SK-N-SH (cell line): ENCODE measurements around the gene DOK1. TPM values are rescaled to one million over a fixed set of nuclear protein-coding genes. Genes with fewer than 3 reads are reported as not detected.

ENCODE experiments used
- CTCF ChIA-PET: fragments of 300-600, 350-600 bp; formaldehyde crosslinking; extraction: SDS; loops from one replicate; lab custom pipeline; 2021; lab: Yijun Ruan, JAX
- POLR2A ChIA-PET: fragments of 350-600 bp; sonication (Branson Sonifier 250); formaldehyde crosslinking; extraction: SDS; loops from one replicate; lab custom pipeline; 2020; ENCODE audit warnings: antibody characterized with exemption, inconsistent platforms; lab: Yijun Ruan, JAX
- DNase-seq: peaks from one replicate; pipeline ENCODE4 v3.0.0; 2012
- H2AFZ ChIP-seq: fragments of 200-600 bp; sonication (generic); 2 replicates; pipeline ENCODE4 v1.8.1; 2016; ENCODE audit warnings: antibody characterized with exemption, mild to moderate bottlenecking, low read depth
- H3F3A ChIP-seq: fragments of 200-600 bp; sonication (generic); replicated peaks from 2 replicates; pipeline ENCODE3; 2016; ENCODE audit warnings: antibody characterized with exemption, mild to moderate bottlenecking; ENCODE audit not compliant: insufficient read depth
- H3K27ac ChIP-seq, 2 experiments: fragments of 200-500 bp in 1 of 2; fragments of 200-600 bp in 1 of 2; sonication (Bioruptor generic) in 1 of 2; sonication (generic), shearing (Covaris generic) in 1 of 2; 2 replicates each; pipeline versions ENCODE4 v1.5.1 to v1.6.1; 2014 to 2016; ENCODE audit warnings: low read depth in 2 of 2, inconsistent platforms in 1 of 2, low read length in 1 of 2, mild to moderate bottlenecking in 1 of 2, mixed read lengths in 1 of 2
- H3K27me3 ChIP-seq: fragments of 200-600 bp; sonication (generic), shearing (Covaris generic); 2 replicates; pipeline ENCODE4 v1.6.1; 2016; ENCODE audit warnings: mixed run types; ENCODE audit not compliant: insufficient read depth
- H3K36me3 ChIP-seq, 2 experiments: fragments of 200-500 bp in 1 of 2; fragments of 200-600 bp in 1 of 2; sonication (Bioruptor generic) in 1 of 2; sonication (generic) in 1 of 2; replicated peaks in 1 of 2; 2 replicates each; pipeline versions ENCODE3 to v1.5.1; 2014 to 2016; ENCODE audit warnings: low read length in 1 of 2, mild to moderate bottlenecking in 1 of 2; ENCODE audit not compliant: insufficient read depth in 2 of 2, control insufficient read depth in 1 of 2
- H3K4me1 ChIP-seq, 2 experiments: fragments of 200-500 bp in 1 of 2; fragments of 200-600 bp in 1 of 2; sonication (Bioruptor generic) in 1 of 2; sonication (generic), shearing (Covaris generic) in 1 of 2; 2 replicates each; pipeline versions ENCODE4 v1.5.1 to v1.6.1; 2014 to 2016; ENCODE audit warnings: low read depth in 1 of 2, low read length in 1 of 2, mixed run types in 1 of 2; ENCODE audit not compliant: insufficient read depth in 2 of 2, control insufficient read depth in 1 of 2
- H3K4me2 ChIP-seq: fragments of 200-600 bp; sonication (generic), shearing (Covaris generic); 2 replicates; pipeline ENCODE4 v1.6.1; 2017; ENCODE audit warnings: mixed run types
- H3K4me3 ChIP-seq, 2 experiments: fragments of 200-500 bp in 1 of 2; fragments of 200-600 bp in 1 of 2; sonication (Bioruptor generic) in 1 of 2; sonication (generic), shearing (Covaris generic) in 1 of 2; 2 replicates each; pipeline versions ENCODE4 v1.5.1 to v1.8.1; 2014 to 2016; ENCODE audit warnings: low read depth in 2 of 2, inconsistent platforms in 1 of 2, low read length in 1 of 2, mild to moderate bottlenecking in 1 of 2, mixed read lengths in 1 of 2, moderate library complexity in 1 of 2
- H3K79me2 ChIP-seq: fragments of 200-600 bp; sonication (generic); 2 replicates; pipeline ENCODE4 v1.8.1; 2017; ENCODE audit warnings: mild to moderate bottlenecking; ENCODE audit not compliant: insufficient read depth
- H3K9ac ChIP-seq: fragments of 200-600 bp; sonication (generic); 2 replicates; pipeline ENCODE4 v1.6.1; 2017; ENCODE audit warnings: mixed run types
- H3K9me2 ChIP-seq: fragments of 200-600 bp; sonication (generic); 2 replicates; pipeline ENCODE4 v1.6.1; 2017; ENCODE audit warnings: mixed run types
- H3K9me3 ChIP-seq: fragments of 200-600 bp; sonication (generic); 2 replicates; pipeline ENCODE4 v1.6.1; 2017; ENCODE audit warnings: mixed run types, mild to moderate bottlenecking, moderate library complexity
- H4K20me1 ChIP-seq: fragments of 200-600 bp; sonication (generic); 2 replicates; pipeline ENCODE4 v1.6.1; 2017; ENCODE audit warnings: mild to moderate bottlenecking, mixed run types; ENCODE audit not compliant: insufficient read depth
- CHD2 ChIP-seq: fragments of 150-350 bp; IDR thresholded peaks from 2 replicates; pipeline ENCODE4 v1.6.1; 2018; ENCODE audit warnings: low read length; ENCODE audit not compliant: partially characterized antibody
- EP300 ChIP-seq, 2 experiments: IDR thresholded peaks; 2 replicates each; pipeline versions ENCODE4 v1.4.0 to v1.6.1; 2012; ENCODE audit warnings: borderline replicate concordance in 1 of 2, low read depth in 1 of 2, low read length in 1 of 2
- FOSL2 ChIP-seq: IDR thresholded peaks from 2 replicates; pipeline ENCODE4 v1.4.0; 2012; ENCODE audit warnings: low read depth, mild to moderate bottlenecking, moderate library complexity, borderline replicate concordance
- FOXM1 ChIP-seq: IDR thresholded peaks from 2 replicates; pipeline ENCODE4 v1.4.0; 2012; ENCODE audit warnings: low read depth, mild to moderate bottlenecking
- GABPA ChIP-seq: IDR thresholded peaks from 2 replicates; pipeline ENCODE4 v1.4.0; 2012; ENCODE audit warnings: low read depth, mild to moderate bottlenecking
- JUND ChIP-seq: IDR thresholded peaks from 2 replicates; pipeline ENCODE4 v1.4.0; 2012
- MAX ChIP-seq: IDR thresholded peaks from 2 replicates; pipeline ENCODE4 v1.4.0; 2012; ENCODE audit warnings: low read depth
- MXI1 ChIP-seq: IDR thresholded peaks from 2 replicates; pipeline ENCODE4 v1.6.1; 2012; ENCODE audit warnings: mild to moderate bottlenecking, low read depth, low read length, improper control_type of control experiment
- NRF1 ChIP-seq: IDR thresholded peaks from 2 replicates; pipeline ENCODE4 v1.6.1; 2012; ENCODE audit warnings: low read depth, mild to moderate bottlenecking, low read length
- POLR2AphosphoS5 ChIP-seq: IDR thresholded peaks from 2 replicates; pipeline ENCODE4 v1.6.1; 2012; ENCODE audit warnings: low read depth, low read length
- RAD21 ChIP-seq: IDR thresholded peaks from 2 replicates; pipeline ENCODE4 v1.6.1; 2012; ENCODE audit warnings: mild to moderate bottlenecking, low read length
- RCOR1 ChIP-seq: fragments of 150-350 bp; IDR thresholded peaks from 2 replicates; pipeline ENCODE4 v1.6.1; 2017; ENCODE audit warnings: antibody characterized with exemption, low read length
- RFX5 ChIP-seq: IDR thresholded peaks from 2 replicates; pipeline ENCODE4 v1.6.1; 2012; ENCODE audit warnings: mild to moderate bottlenecking, improper control_type of control experiment, low read length
- SIN3A ChIP-seq: IDR thresholded peaks from 2 replicates; pipeline ENCODE4 v1.6.1; 2012; ENCODE audit warnings: low read depth, mild to moderate bottlenecking, low read length, moderate library complexity, borderline replicate concordance
- TAF1 ChIP-seq: IDR thresholded peaks from 2 replicates; pipeline ENCODE4 v1.6.1; 2012; ENCODE audit warnings: low read depth, mild to moderate bottlenecking, low read length, moderate library complexity, borderline replicate concordance
- TEAD4 ChIP-seq: IDR thresholded peaks from 2 replicates; pipeline ENCODE4 v1.4.0; 2012; ENCODE audit warnings: mild to moderate bottlenecking, borderline replicate concordance; ENCODE audit not compliant: insufficient read depth
- USF2 ChIP-seq: fragments of 150-350 bp; IDR thresholded peaks from 2 replicates; pipeline ENCODE4 v1.6.1; 2017; ENCODE audit warnings: antibody characterized with exemption, low read length, low read depth, borderline replicate concordance
- YY1 ChIP-seq: IDR thresholded peaks from 2 replicates; pipeline ENCODE4 v1.4.0; 2012; ENCODE audit warnings: low read depth, mild to moderate bottlenecking
- WGBS: methylation state at CpG from one replicate; pipeline ENCODE4 v1.1.6; 2017; ENCODE audit warnings: low lambda C conversion rate; 5-methylcytosine and 5-hydroxymethylcytosine counted together
- polyA plus RNA-seq, 3 experiments: library from polyadenylated mRNA; depleted of rRNA; stranded (reverse); fragments of >200 nt; gene quantifications; 2 replicates each; pipeline ENCODE4 v1.2.3, GENCODE V29; 2012
- TF ChIP-seq, protein P1 (sequence below): fragments of 200-600 bp; sonication (generic); IDR thresholded peaks from 2 replicates; pipeline ENCODE4 v1.6.1; 2017; ENCODE audit warnings: antibody characterized with exemption, mild to moderate bottlenecking, moderate library complexity
- TF ChIP-seq, protein P2 (sequence below): IDR thresholded peaks from 2 replicates; pipeline ENCODE4 v1.4.0; 2012; ENCODE audit warnings: low read depth, borderline replicate concordance
- TF ChIP-seq, protein P3 (sequence below): IDR thresholded peaks from 2 replicates; pipeline ENCODE4 v1.4.0; 2012; ENCODE audit warnings: low read depth, borderline replicate concordance

The DOK1 gene
- polyA plus RNA-seq, 1 of the 3 experiments (the other 2 are of a cell fraction): 25.3 TPM

DNA sequence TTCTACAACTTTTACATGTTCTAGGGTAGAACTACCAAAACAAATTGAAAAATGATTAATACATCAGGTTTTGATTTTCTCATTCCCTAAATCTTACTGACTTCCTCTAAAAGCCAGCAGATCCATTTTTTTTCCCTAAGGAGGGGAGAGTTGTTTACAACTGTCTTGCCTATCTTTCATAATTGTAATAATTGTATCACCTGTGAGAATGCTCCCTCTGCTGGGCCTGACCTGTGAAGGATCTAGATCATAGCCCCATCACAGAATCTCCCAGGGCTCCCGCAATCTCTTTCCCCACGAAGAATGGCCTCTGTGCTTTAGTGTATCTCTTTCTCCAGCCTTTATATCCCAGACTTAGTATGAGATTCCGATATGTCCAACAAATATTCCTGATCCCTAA lies 9.9 kb upstream of the DOK1 start:
- Histone ChIP-seq H3K4me3 (no peak overlapping the region), H3K36me3 (peaks cover 3% of the 10 kb centered on the region in 2 experiments), H3K9ac (no peak overlapping the region), H4K20me1 (no peaks in the 10 kb centered on the region), H3K9me3 (no peaks in the 10 kb centered on the region), H3K4me1 (peaks cover 2 to 11% of the 10 kb centered on the region in 2 experiments; a peak in 3 of 4 replicates), H3K9me2 (no peaks in the 10 kb centered on the region), H3K27ac (no peak overlapping the region), H3K4me2 (no peak overlapping the region), H3K27me3 (no peaks in the 10 kb centered on the region), H3K79me2 (peaks cover 4% of the 10 kb centered on the region; the same call in 1 of the 2 replicates), H2AFZ (no peak overlapping the region), H3F3A (peaks cover 7% of the 10 kb centered on the region)
- ChIA-PET CTCF (interaction anchor here (1.2 to 5.6 kb wide), 3 partner anchors 12 to 79 kb away, joined by 3 to 26 read pairs (median 7); partner anchors contain the start of gene MOGS), POLR2A (interaction anchor here (1.6 kb wide), 1 partner anchor 72 kb away, joined by 4 read pairs; the partner anchor contains the start of gene MRPL53)
- 94% methylated on average over 3 of the region's 3 CpGs for WGBS
- no peak for TF ChIP-seq RAD21
- TF ChIP-seq, protein P1, sequence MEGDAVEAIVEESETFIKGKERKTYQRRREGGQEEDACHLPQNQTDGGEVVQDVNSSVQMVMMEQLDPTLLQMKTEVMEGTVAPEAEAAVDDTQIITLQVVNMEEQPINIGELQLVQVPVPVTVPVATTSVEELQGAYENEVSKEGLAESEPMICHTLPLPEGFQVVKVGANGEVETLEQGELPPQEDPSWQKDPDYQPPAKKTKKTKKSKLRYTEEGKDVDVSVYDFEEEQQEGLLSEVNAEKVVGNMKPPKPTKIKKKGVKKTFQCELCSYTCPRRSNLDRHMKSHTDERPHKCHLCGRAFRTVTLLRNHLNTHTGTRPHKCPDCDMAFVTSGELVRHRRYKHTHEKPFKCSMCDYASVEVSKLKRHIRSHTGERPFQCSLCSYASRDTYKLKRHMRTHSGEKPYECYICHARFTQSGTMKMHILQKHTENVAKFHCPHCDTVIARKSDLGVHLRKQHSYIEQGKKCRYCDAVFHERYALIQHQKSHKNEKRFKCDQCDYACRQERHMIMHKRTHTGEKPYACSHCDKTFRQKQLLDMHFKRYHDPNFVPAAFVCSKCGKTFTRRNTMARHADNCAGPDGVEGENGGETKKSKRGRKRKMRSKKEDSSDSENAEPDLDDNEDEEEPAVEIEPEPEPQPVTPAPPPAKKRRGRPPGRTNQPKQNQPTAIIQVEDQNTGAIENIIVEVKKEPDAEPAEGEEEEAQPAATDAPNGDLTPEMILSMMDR: peak; percentile 13; the same call in 1 of the 2 replicates
- DNase-seq: no peak

GRCh38 chr2:74546004-74546403 lies 8.5 kb upstream of the DOK1 start:
- H4K20me1 ChIP-seq: no peaks in the 10 kb centered on the region

More at GRCh38 chr2:74546004-74546403, 8.5 kb upstream of the DOK1 start:
- CTCF ChIA-PET: interaction anchor here (1.0 to 5.6 kb wide), 3 partner anchors 13 to 81 kb away, joined by 3 to 26 read pairs (median 3); partner anchors contain the start of gene MOGS
- Histone ChIP-seq H3K36me3 (peaks cover 7 to 8% of the 10 kb centered on the region in 2 experiments), H3K4me1 (peaks cover 4 to 18% of the 10 kb centered on the region in 2 experiments; a peak in 3 of 4 replicates), H3K9me2 (no peaks in the 10 kb centered on the region), H3K4me3 (no peak overlapping the region), H3K9ac (no peak overlapping the region), H3K9me3 (no peaks in the 10 kb centered on the region), H3K27me3 (no peaks in the 10 kb centered on the region), H3F3A (peaks cover 7% of the 10 kb centered on the region), H2AFZ (no peak overlapping the region), H3K27ac (no peak overlapping the region), H3K79me2 (peaks cover 18% of the 10 kb centered on the region; the same call in 1 of the 2 replicates), H3K4me2 (no peak overlapping the region)
- WGBS: 76% methylated on average over 3 of the region's 3 CpGs
- no peak for TF ChIP-seq POLR2AphosphoS5
- TF ChIP-seq RCOR1: no peak
- no peak for TF ChIP-seq TAF1
- TF ChIP-seq, protein P2, sequence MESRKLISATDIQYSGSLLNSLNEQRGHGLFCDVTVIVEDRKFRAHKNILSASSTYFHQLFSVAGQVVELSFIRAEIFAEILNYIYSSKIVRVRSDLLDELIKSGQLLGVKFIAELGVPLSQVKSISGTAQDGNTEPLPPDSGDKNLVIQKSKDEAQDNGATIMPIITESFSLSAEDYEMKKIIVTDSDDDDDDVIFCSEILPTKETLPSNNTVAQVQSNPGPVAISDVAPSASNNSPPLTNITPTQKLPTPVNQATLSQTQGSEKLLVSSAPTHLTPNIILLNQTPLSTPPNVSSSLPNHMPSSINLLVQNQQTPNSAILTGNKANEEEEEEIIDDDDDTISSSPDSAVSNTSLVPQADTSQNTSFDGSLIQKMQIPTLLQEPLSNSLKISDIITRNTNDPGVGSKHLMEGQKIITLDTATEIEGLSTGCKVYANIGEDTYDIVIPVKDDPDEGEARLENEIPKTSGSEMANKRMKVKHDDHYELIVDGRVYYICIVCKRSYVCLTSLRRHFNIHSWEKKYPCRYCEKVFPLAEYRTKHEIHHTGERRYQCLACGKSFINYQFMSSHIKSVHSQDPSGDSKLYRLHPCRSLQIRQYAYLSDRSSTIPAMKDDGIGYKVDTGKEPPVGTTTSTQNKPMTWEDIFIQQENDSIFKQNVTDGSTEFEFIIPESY: no peak
- TF ChIP-seq RFX5: no peak
- no peak for TF ChIP-seq USF2
- TF ChIP-seq FOSL2: no peak
- no peak for TF ChIP-seq EP300 (IDR thresholded peaks at IDR 0.05; ENCODE audit: borderline replicate concordance in 1 of 2, low read depth in 1 of 2, low read length in 1 of 2)
- TF ChIP-seq, protein P3, sequence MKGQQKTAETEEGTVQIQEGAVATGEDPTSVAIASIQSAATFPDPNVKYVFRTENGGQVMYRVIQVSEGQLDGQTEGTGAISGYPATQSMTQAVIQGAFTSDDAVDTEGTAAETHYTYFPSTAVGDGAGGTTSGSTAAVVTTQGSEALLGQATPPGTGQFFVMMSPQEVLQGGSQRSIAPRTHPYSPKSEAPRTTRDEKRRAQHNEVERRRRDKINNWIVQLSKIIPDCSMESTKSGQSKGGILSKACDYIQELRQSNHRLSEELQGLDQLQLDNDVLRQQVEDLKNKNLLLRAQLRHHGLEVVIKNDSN: no peak
- no peak for TF ChIP-seq CHD2
- TF ChIP-seq TEAD4: no peak
- TF ChIP-seq NRF1: no peak
- TF ChIP-seq GABPA: no peak
- no peak for TF ChIP-seq SIN3A
- TF ChIP-seq JUND: no peak
- TF ChIP-seq MXI1: no peak
- TF ChIP-seq FOXM1: no peak
- TF ChIP-seq MAX: no peak
- no peak for TF ChIP-seq YY1
- DNase-seq: no peak
- POLR2A ChIA-PET: interaction anchor here (0.6 kb wide), 1 partner anchor 62 kb away, joined by 3 read pairs; no protein-coding TSS in a partner anchor
